ENCODE measurements around the gene DKK1.

- TF ChIP-seq CTCF (IDR thresholded peaks at IDR 0.05) = no peak
- TF ChIP-seq STAT6 (CRISPR knock-in tag; conservative IDR thresholded peaks at IDR 0.05; ENCODE audit: low read depth) = no peak
- no peak for TF ChIP-seq ZNF512 (CRISPR knock-in tag; IDR thresholded peaks at IDR 0.05; ENCODE audit: borderline replicate concordance)
- TF ChIP-seq E2F5 (CRISPR knock-in tag; IDR thresholded peaks at IDR 0.05) = no peak
- TF ChIP-seq ATF3 (CRISPR knock-in tag; conservative IDR thresholded peaks at IDR 0.05) = no peak
- TF ChIP-seq CBFB (CRISPR knock-in tag; IDR thresholded peaks at IDR 0.05; ENCODE audit: low read depth) = no peak
- TF ChIP-seq USF1 (CRISPR knock-in tag; IDR thresholded peaks at IDR 0.05) = no peak
- no peak for TF ChIP-seq CREB1 (CRISPR knock-in tag; IDR thresholded peaks at IDR 0.05)
- no peak for TF ChIP-seq ZNF263 (CRISPR knock-in tag; IDR thresholded peaks at IDR 0.05; ENCODE audit: low read depth)
- TF ChIP-seq ESRRA (CRISPR knock-in tag; IDR thresholded peaks at IDR 0.05; ENCODE audit: borderline replicate concordance) = no peak
- TF ChIP-seq E2F1 (CRISPR knock-in tag; IDR thresholded peaks at IDR 0.05) = no peak
- TF ChIP-seq ETV6 (CRISPR knock-in tag; IDR thresholded peaks at IDR 0.05) = no peak
- no peak for TF ChIP-seq EMX1 (CRISPR knock-in tag; IDR thresholded peaks at IDR 0.05)
- no peak for TF ChIP-seq SP1 (CRISPR knock-in tag; conservative IDR thresholded peaks at IDR 0.05)
Measured at GRCh38 chr10:52348037-52348564, 34.0 kb downstream of the DKK1 start.

Data from WTC11 (cell line).